Osteoblast (primary cell): Measurements from ENCODE around the gene ELN. TPM values are rescaled to one million over a fixed set of nuclear protein-coding genes. Genes with fewer than 3 reads are reported as not detected.

Source experiments
- DNase-seq: peaks from one replicate; pipeline ENCODE4 v3.0.0; 2011; ENCODE audit warnings: low spot score, mixed read lengths; ENCODE audit not compliant: insufficient read length; ENCODE audit errors: missing footprints
- H2AFZ ChIP-seq: 2 replicates; pipeline ENCODE4 v1.6.0; 2011; ENCODE audit warnings: mild to moderate bottlenecking, low read length
- H3K27ac ChIP-seq: 2 replicates; pipeline ENCODE4 v1.5.1; 2011; ENCODE audit warnings: mild to moderate bottlenecking, low read depth, low read length, moderate library complexity
- H3K27me3 ChIP-seq: 2 replicates; pipeline ENCODE4 v1.6.0; 2012; ENCODE audit warnings: mild to moderate bottlenecking, control low read depth, inconsistent platforms, low read length, moderate library complexity; ENCODE audit not compliant: insufficient read depth
- H3K36me3 ChIP-seq: 2 replicates; pipeline ENCODE4 v1.5.1; 2011; ENCODE audit warnings: mild to moderate bottlenecking, low read length, control low read depth, moderate library complexity; ENCODE audit not compliant: insufficient read depth
- H3K4me1 ChIP-seq: 2 replicates; pipeline ENCODE4 v1.5.1; 2011; ENCODE audit warnings: mild to moderate bottlenecking, low read length, control low read depth, moderate library complexity; ENCODE audit not compliant: insufficient read depth
- H3K4me2 ChIP-seq: 2 replicates; pipeline ENCODE4 v1.6.0; 2011; ENCODE audit warnings: mild to moderate bottlenecking, low read length; ENCODE audit not compliant: insufficient read depth
- H3K4me3 ChIP-seq: fragments of 200-600 bp; sonication (generic); 3 replicates; pipeline ENCODE4 v1.5.1; 2012; ENCODE audit warnings: mild to moderate bottlenecking, low read length, inconsistent platforms; ENCODE audit not compliant: insufficient read depth
- H3K79me2 ChIP-seq: 2 replicates; pipeline ENCODE4 v1.6.0; 2012; ENCODE audit warnings: mild to moderate bottlenecking, low read length, control low read depth, inconsistent platforms; ENCODE audit not compliant: insufficient read depth
- H3K9me3 ChIP-seq: 2 replicates; pipeline ENCODE4 v1.5.1; 2011; ENCODE audit warnings: low read depth, low read length, control low read depth
- H4K20me1 ChIP-seq: 2 replicates; pipeline ENCODE4 v1.6.0; 2012; ENCODE audit warnings: mild to moderate bottlenecking, low read length, control low read depth; ENCODE audit not compliant: insufficient read depth
- CTCF ChIP-seq: IDR thresholded peaks from 2 replicates; pipeline ENCODE4 v1.5.1; 2011; ENCODE audit warnings: mild to moderate bottlenecking, low read depth, low read length, moderate library complexity; ENCODE audit errors: extremely low read depth
- total RNA-seq: library from RNA; depleted of rRNA; stranded (reverse); fragments of >200 nt; gene quantifications from 2 replicates; pipeline ENCODE4 v1.2.3, GENCODE V29; 2012

Gene ELN
- total RNA-seq, 1 donor = 69.1 TPM

GRCh38 chr7:74006451-74007241 lies 21.3 kb upstream of the ELN start:
- no peak overlapping the region for H2AFZ ChIP-seq
- no peak for TF ChIP-seq CTCF
- H3K36me3 ChIP-seq = no peaks in the 10 kb centered on the region
- no peaks in the 10 kb centered on the region for H3K27me3 ChIP-seq
- H3K79me2 ChIP-seq = no peaks in the 10 kb centered on the region
- peak; percentile 48 for DNase-seq
- no peak overlapping the region for H3K4me3 ChIP-seq
- H3K4me2 ChIP-seq = no peak overlapping the region
- no peaks in the 10 kb centered on the region for H4K20me1 ChIP-seq
- H3K27ac ChIP-seq = no peak overlapping the region
- H3K4me1 ChIP-seq = peaks cover 22% of the 10 kb centered on the region
- H3K9me3 ChIP-seq = no peaks in the 10 kb centered on the region

GRCh38 chr7:74007242-74007567 lies 20.8 kb upstream of the ELN start:
- no peak overlapping the region for H3K27ac ChIP-seq
- H3K4me2 ChIP-seq = no peak overlapping the region
- no peaks in the 10 kb centered on the region for H3K9me3 ChIP-seq
- no peaks in the 10 kb centered on the region for H3K27me3 ChIP-seq
- H4K20me1 ChIP-seq = no peaks in the 10 kb centered on the region
- peak; percentile 10 for DNase-seq
- H3K4me3 ChIP-seq = no peak overlapping the region
- TF ChIP-seq CTCF = no peak
- H2AFZ ChIP-seq = no peak overlapping the region
- peaks cover 20% of the 10 kb centered on the region for H3K4me1 ChIP-seq
- no peaks in the 10 kb centered on the region for H3K36me3 ChIP-seq
- H3K79me2 ChIP-seq = no peaks in the 10 kb centered on the region

GRCh38 chr7:74008687-74009086 lies 19.3 kb upstream of the ELN start:
- H3K27ac ChIP-seq = no peak overlapping the region
- no peaks in the 10 kb centered on the region for H3K27me3 ChIP-seq
- DNase-seq = no peak
- H3K4me1 ChIP-seq = peaks cover 15% of the 10 kb centered on the region
- H2AFZ ChIP-seq = no peak overlapping the region
- no peaks in the 10 kb centered on the region for H3K36me3 ChIP-seq
- no peaks in the 10 kb centered on the region for H3K79me2 ChIP-seq
- no peak for TF ChIP-seq CTCF
- H3K4me2 ChIP-seq = no peak overlapping the region
- H3K9me3 ChIP-seq = no peaks in the 10 kb centered on the region
- no peaks in the 10 kb centered on the region for H4K20me1 ChIP-seq
- no peak overlapping the region for H3K4me3 ChIP-seq

GRCh38 chr7:74009719-74010118 lies 18.3 kb upstream of the ELN start:
- Histone ChIP-seq H3K36me3 (no peaks in the 10 kb centered on the region), H3K79me2 (no peaks in the 10 kb centered on the region), H3K27me3 (no peaks in the 10 kb centered on the region), H3K4me1 (peaks cover 15% of the 10 kb centered on the region), H3K4me2 (no peak overlapping the region), H3K4me3 (no peak overlapping the region), H3K27ac (peak overlapping the region; percentile 12), H3K9me3 (no peaks in the 10 kb centered on the region), H4K20me1 (no peaks in the 10 kb centered on the region), H2AFZ (no peak overlapping the region)
- no peak for TF ChIP-seq CTCF
- peak; percentile 61 for DNase-seq
